GM12874 (cell line): ENCODE results near the gene SUMF1.

ENCODE experiments used
- CTCF ChIP-seq: IDR thresholded peaks from 2 replicates; pipeline ENCODE4 v1.5.1; 2011; ENCODE audit warnings: low read depth, mild to moderate bottlenecking, control low read depth, low read length, moderate library complexity; ENCODE audit not compliant: insufficient read depth

The SUMF1 gene

GRCh38 chr3:4355401-4356219, 111.5 kb downstream of the SUMF1 start:
- TF ChIP-seq CTCF, result no peak

GRCh38 chr3:4351872-4352271, 115.2 kb downstream of the SUMF1 start:
- TF ChIP-seq CTCF, result no peak

GRCh38 chr3:4351164-4351855, 115.8 kb downstream of the SUMF1 start:
- no peak for TF ChIP-seq CTCF

GRCh38 chr3:4350789-4351163, 116.3 kb downstream of the SUMF1 start:
- peak; percentile 45; the same call in 1 of the 2 replicates for TF ChIP-seq CTCF

GRCh38 chr3:4343258-4343657, 123.8 kb downstream of the SUMF1 start:
- no peak for TF ChIP-seq CTCF

- no peak for TF ChIP-seq CTCF
Observed at GRCh38 chr3:4341336-4341675, 125.8 kb downstream of the SUMF1 start.

- TF ChIP-seq CTCF, result no peak
Observed at GRCh38 chr3:4340411-4341335, 126.4 kb downstream of the SUMF1 start.
